Activated gamma-delta T cell treated with anti-CD3 and anti-CD28 coated beads, Interleukin-2, amount 50 U/mL, for 16 hours (primary cell): ENCODE results near the gene DISP3.

Experiments used
- DNase-seq: peaks from one replicate; pipeline ENCODE4 v3.0.0-alpha.2; 2020; ENCODE audit warnings: low read depth

The DISP3 gene

DNA sequence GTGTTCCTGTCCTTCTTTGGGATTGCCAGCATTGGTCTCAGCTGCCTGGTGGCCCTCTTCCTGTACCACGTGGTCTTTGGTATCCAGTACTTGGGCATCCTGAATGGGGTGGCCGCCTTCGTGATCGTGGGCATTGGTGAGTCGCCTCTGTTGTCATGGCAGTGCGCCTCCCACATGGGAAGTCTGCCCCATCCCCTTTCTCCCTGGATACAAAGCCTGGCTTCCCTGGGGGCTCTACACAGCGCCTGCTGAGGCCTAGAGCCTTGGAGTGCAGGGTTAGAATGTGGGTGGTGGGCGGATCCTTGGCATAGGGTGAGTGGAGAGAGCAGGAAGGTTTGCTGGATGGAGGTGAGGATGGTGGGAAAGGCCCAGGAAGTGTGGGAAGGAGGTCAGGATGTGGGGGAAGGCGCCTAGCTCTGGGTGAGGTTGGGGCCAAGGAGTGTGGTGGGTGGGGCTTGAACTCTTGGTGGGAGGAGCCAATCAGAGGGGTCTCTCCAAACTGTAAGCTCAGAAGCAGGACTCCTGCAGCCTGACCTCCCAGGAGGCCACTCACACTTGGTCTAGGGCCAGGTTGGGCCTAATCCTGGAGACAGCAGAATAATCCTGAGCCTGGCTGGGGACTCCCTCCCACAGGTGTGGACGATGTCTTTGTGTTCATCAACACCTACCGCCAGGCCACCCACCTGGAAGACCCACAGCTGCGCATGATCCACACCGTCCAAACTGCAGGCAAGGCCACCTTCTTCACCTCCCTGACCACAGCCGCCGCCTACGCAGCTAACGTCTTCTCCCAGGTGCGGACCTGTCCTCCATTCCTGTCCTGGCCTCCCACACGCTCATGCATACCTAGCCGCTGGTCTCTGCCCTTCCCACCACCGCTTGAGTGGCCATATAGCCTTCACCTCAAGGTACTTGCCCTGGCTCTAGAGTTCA, 36.7 kb downstream of the DISP3 start:
- DNase-seq, result no peak

- DNase-seq, result no peak
These were observed 38.1 kb downstream of the DISP3 start for GRCh38 chr1:11516961-11517635.

DNA sequence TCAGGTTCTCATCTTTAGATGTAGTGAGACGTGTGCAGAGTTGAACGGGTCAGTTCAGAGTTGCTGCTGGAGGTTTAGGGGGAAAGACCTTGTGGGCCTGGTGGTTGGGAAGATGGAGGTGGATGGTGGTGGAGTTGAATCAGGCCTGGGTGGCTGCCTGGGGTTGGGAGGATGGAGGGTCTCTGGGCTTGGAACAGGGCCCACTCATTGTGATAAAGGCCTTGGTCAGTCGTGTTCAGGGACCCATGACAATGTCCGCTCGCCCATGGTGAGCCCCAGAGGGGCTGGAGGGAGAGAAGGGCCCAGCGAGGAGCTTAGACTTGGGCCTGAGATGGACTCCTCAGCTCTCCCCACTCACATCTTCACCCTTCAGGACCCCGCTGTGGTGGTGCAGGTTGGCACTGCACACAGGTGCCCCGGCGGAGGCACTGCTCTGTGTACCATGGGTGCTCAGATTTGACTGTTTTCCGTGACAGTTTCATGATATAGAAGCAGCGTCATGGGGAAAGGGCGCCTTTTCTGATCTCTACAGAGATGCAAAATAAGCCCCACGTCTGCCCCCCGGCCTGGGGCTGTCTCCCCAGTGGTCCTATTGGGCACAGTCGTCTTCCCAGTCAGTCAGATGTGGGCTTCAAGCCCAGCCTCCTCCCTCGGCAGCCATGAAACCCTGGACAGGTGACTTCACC, 39.2 kb downstream of the DISP3 start:
- no peak for DNase-seq

- no peak for DNase-seq
These were observed 40.1 kb downstream of the DISP3 start for GRCh38 chr1:11518791-11519628.

DNA sequence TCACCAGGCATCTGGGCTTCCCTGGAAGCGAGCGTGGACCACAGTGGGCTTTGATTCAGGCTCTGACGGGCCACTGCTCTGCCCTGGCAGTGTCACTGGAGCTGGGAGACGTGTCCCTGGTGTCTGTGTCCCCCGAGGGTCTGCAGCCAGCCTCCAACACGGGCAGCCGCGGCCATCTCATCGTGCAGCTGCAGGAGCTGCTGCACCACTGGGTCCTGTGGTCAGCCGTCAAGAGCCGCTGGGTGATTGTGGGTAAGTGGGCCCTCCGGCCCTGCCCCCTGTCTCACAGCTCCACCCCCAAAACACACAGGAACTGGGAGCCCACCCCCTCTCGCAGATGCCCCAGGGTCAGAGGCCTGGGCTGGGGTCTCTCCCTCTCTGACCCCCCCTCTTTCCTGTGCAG, 40.7 kb downstream of the DISP3 start:
- DNase-seq, result no peak

- no peak for DNase-seq
These were observed 41.7 kb downstream of the DISP3 start for GRCh38 chr1:11520531-11521233.

DNA sequence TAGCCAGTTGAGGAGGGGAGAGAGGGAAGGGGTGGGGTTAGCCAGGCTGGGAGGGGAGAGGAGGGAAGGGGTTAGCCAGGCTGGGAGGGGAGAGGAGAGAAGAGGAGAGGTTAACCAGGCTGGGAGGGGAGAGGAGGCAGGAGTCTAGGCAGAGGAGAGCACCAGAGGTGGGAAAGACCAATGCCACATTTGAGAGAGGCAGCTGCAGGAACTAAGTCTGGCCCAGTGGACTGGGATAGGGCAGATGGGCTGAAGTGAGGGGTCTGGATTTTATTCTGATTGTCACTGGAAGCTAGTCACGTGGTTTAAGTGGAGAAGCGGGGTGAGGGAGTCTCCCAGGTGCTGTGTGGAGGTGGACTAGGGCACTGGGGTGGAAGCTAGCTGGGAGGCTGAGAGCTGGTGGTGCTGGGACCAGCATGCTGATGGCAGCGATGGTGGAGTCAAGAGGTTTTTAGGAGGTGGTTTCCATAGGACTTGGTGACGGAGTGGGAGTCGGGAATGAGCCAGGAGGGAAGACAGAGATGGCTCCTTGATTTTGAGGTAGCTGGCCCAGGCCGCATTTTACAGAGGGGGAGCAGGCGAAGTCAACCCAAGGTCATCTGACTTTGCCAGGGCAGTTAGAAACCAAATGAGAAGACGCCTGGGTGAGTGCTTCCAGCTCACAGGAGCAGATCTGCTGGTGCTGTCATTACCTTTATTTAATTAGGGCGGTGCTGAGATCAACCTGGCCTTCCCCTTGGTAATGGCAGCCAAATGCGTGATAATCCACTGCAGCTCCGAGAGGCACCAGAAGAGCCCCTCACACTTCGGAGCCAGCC, 42.8 kb downstream of the DISP3 start:
- DNase-seq, result no peak

- no peak for DNase-seq
These were observed 43.7 kb downstream of the DISP3 start for GRCh38 chr1:11522400-11523235.

GRCh38 chr1:11523261-11523660, 44.3 kb downstream of the DISP3 start:
- no peak for DNase-seq

DNA sequence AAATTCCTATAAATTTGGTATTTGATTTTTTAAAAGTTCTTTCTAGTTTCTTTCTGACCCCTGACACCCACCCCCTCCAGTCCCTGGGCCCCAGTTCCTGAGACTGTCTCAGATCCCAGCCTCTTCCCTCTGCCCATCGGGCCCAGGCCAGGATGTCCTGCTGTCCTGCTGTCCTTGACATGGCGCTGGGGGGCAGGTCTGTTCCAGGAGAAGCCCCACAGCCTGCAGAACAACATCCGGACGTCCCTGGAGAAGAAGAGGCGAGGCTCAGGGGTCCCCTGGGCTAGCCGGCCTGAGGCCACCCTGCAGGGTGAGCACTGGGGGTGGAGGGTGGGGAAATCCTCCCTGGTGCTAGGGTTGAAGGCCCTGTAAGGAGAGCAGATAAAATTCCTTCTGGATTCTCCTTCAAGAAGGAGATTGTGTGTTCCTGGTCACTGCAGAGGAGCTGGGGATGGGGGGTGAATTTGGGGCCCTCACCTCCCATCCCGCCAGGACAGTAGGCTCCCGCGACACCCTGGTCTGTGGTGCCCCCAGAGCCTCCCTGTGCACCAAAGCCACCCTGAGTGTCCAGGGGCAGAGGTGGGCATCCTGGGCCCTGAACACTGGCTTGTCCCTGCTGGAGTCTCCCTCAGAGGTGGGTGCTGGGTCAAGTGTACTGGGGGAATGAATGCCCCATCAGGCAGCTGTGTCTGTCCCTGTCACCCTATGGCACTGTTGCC, 45.0 kb downstream of the DISP3 start:
- DNase-seq, result no peak

GRCh38 chr1:11524465-11525150, 45.7 kb downstream of the DISP3 start:
- DNase-seq, result no peak

- DNase-seq, result no peak
These were observed 46.2 kb downstream of the DISP3 start for GRCh38 chr1:11525151-11525505.

- no peak for DNase-seq
These were observed 46.6 kb downstream of the DISP3 start for GRCh38 chr1:11525516-11525915.

DNA sequence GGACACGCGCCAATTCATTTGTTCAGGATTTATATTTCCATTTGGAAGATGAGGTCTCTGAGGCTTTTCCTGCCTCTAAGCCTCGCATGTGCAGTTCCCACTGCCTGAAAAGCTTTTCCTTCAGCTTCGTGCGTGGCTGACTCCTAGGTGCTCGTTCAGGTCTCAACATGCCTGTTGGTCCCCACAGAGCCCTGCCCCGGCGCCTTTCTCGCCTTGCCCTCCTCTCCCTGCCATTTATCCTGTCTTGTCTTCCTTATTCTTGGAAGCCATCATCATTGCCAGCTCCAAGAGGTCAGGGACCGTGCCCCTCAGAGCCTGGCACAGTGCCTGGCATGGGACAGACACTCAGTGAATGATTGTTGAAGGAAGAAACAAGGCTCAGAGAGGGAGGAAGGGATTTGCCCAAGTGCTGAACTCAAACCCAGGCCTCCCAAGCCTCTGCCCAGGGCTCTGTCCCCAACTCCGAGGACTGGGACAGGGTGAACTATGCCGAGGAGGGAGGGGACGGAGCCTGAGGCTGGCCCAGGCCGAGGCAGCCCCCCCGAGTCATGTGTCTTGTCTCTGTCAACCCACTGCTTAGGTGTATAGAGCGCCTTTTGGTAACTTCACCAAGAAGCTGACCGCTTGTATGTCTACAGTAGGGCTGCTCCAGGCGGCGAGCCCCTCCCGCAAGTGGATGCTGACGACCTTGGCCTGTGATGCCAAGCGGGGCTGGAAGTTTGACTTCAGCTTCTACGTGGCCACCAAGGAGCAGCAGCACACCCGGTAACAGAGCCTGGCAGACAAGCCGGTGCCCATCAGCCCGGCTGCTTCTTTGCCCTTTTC, 47.3 kb downstream of the DISP3 start:
- DNase-seq, result no peak

DNA sequence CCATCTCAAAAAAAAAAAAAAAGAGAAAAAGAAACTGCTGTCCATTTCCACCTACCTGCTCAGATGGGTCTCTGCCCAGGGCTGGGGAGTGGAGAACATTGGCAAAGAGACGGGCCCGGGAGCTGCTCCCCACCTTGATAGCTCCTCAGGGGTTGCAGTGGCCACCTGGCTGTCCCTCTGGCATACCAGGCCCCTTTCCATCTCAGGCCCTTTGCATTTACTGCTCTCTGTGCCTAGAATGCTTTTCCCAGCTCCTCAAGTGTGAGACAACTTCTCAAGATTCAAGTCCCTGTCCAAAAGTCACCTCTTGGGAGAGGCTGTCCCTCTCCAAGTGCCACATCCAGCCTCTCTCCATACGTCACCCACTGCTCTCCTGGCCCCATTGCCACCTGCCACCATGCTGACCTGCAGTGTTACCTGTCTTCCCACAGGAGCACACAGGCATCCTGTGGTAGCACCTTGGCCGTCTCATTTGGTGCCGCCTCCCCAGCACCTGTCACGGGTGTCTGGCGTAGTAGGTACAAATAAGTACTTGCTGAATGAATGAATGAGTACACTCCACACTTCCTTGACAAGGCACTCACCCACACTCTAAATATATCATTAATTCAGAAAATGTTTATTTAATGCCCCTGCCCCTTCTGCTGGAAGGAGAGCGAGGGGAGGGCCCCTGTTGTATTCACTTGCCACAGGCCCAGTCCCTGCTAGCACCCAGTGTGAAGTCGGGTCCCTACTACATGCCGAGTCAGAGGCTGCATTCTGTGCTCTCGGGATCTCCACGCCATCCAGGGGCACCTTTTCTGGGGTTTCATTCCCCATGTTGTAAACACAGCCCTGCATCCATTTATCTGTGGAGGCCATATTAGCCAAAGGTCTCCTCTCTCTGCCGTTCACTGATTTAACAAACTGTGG, 48.8 kb downstream of the DISP3 start:
- DNase-seq, result no peak

- DNase-seq, result no peak
These were observed 49.8 kb downstream of the DISP3 start for GRCh38 chr1:11528611-11529261.
